ENCODE data around the gene AXDND1.
"Not testable (repeated sequence)": the region's sequence is repeated elsewhere in the genome, so short reads cannot be mapped to it uniquely, and the experiment has no call there.

AXDND1 gene

DNA sequence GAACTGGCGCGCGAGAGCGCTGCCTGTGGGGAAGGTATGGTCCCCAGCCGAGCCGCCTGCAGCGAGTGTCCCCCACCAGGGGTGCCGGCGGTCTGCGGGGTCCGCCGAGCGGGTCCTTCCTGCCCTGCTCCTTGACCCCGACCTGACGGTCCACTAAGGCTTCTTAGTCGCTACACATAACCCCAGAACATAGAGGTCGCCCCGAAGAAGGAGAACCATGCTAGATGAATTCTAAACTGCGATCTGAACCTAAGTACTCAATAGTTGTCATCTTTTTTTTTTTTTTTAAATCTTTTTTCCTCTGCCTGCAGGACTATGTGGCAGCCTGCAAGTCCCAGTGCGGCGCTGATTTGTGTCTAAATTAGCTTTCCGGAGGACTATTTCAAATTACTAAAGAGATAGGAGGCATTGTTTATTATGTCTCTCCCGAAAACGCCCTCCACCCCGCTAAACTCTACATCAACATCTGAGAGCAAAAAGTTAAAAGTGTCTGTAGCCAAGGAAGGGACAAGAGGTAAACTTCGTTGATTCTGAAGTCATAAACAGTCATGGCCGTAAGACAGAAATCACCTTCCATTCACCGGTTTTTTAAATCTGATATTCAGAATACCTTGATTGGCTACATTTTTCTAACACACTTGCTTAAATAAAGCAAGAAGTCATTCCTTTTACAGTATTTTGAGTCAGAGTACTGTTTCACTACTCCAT, 476 bp downstream of the AXDND1 start:
- DNase-seq (ENCODE audit: low read depth): no peak

DNA sequence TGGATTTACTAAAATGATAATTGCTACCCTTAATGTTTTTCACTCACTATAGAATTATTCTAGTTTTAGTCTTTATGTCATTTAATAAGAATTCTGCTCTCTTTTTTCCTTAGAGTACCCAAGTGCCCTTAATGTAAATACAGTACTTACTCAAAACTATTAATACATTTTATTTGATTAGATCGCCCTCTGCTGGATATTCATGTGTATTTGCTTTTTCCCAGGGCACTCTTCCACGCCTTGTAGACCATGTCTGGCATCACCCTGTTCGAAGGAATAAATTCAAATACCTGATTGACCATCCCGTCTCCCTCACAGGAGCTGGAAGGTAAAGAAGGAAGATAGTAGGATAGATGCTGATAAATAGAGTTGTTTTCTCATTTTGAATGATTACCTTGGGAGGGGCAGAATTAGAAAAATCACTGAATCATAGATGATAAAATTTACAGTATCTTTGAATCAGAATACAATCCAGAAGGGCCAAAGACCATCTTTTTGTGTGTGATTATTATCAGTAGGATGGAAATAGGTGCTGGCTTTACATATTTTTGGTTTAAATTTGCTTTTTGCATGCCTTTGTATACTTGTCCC, 4.1 kb downstream of the AXDND1 start:
- no peak for DNase-seq (ENCODE audit: low read depth)

DNA sequence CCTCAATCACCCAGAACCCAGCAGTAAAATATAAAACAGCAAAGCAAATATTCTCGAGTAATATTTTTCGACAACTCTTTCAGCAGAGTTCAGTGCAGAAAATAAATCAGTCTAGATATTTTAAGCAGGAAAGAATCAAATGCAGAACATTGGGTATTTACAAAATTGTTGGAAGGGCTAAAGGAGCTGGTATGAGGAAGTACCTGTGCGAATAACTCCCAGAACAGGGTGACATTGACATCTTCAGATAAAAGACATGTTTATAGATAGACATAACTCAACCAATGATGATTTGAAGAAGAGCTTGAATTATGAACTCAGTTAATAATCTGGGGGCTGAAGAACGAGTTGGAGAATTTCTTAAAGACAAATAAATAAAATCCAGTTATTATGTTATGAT, 6.4 kb downstream of the AXDND1 start:
- DNase-seq (ENCODE audit: low read depth): no peak

DNA sequence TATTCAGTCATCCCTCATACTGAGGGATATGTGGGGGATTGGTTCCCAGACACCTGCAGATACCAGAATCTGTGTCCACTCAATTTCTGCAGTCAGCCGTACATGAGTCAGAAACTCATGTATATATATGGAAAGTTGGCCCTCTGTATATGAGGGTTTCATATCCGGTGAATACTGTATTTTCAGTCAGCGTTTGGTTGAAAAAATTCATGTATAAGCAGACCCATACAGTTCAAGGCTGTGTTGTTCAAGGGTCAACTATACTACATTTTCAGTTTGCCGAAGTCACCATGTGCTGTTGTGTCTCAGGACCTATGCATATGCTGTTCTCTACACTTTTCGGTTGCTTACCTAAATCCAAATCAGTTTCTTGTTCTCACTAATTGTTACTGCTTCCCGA, 10.5 kb downstream of the AXDND1 start:
- no peak for DNase-seq (ENCODE audit: low read depth)

DNA sequence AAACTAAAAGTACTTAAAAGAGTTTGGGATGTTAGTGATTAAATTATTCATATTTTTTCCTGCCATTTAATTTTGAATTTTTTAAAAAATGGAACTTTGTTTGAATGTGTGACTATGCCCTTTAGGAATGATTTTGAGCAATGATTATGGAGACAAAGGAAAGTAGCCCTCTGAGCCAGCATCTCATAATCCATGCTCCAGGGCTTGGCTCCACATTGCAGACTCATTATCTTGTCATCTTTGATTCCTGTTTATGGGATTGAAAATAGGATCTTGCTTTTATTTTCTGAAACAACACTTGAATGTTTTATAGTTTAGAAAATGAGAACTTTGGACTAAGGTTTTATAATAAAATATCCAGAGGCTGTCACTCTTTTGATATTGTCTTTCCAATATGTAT, 14.5 kb downstream of the AXDND1 start:
- DNase-seq (ENCODE audit: low read depth): no peak

DNA sequence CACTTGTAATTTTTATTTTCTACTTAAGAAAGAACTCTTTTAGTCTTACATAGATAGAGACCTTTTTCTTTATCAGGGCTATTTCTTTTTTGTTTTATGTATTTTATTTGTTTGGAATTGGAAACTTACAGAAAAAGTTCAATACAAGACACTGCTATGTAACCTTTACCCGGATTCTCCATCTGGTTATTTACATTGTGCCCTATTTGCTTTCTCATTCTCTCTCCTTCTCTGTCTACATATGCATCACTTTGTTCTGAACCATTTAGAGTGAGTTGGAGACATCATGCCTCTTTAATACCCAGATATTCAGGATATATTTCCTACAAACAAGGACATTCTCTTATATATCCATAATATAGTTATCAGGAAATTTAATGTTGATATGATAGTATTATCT, 18.3 kb downstream of the AXDND1 start:
- DNase-seq (ENCODE audit: low read depth): no peak

DNA sequence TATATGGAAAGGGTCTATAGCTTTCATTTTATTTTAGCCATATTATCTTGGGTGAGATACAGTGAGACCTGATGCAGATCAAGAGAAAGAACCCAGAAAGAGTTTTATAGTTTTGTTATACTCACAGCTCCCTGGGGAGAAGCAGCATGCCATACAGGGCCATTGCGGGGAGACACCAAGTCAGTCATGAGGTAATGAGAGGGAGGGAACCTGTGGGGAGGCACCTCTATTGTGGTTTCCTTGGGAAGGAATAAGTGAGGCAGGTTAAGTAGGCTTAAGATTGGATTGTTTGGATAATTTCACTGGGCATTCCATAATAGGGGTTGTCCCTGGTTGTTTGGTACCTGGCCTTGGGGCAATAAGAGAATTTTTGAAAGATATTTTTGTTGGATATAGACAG, 19.7 kb downstream of the AXDND1 start:
- no peak for DNase-seq (ENCODE audit: low read depth)

DNA sequence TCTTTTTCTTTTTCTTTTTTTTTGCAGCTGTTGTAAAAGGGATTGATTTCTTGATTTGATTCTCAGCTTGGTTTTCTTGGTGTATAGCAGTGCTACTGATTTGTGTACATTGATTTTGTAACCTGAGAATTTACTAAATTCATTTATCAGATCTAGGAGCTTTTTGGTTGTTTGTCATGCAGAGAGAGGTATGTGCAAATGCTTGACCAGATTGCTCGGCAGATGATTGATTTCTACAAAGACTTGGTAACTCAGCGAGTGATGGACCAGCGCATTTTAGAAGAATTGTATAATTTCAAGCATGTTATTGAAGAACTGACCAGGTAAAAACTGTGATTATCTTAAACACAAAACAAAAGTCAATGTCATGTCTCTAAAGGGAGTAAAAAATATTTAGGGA, 27.9 kb downstream of the AXDND1 start:
- DNase-seq (ENCODE audit: low read depth): no peak

DNA sequence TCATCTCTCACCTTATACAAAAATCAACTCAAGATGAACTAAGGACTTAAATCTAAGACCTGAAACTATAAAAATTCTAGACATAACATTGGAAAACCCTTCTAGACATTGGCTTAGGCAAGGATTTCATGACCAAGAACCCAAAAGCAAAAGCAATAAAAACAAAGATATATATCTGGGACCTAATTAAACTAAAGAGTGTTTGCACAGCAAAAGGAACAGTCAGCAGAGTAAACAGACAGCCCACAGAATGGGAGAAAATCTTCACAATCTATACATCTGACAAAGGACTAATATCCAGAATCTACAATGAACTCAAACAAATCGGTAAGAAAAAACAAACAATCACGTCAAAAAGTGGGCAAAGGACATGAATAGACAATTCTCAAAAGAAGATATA, 33.6 kb downstream of the AXDND1 start:
- not testable (repeated sequence) for DNase-seq (ENCODE audit: low read depth)

DNA sequence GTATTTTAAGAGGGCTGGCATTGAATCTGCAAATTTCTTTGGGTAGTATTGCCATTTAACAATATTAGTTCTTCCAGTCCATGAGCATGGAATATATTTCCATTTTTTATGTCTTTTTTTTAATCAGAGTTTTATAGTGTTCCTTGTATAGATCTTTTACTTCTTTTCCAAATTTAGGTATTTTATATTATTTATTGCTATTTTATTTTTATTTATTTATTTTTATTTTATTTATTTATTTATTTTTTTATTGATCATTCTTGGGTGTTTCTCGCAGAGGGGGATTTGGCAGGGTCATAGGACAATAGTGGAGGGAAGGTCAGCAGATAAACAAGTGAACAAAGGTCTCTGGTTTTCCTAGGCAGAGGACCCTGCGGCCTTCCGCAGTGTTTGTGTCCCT, 52.0 kb downstream of the AXDND1 start:
- not testable (repeated sequence) for DNase-seq (ENCODE audit: low read depth)

DNA sequence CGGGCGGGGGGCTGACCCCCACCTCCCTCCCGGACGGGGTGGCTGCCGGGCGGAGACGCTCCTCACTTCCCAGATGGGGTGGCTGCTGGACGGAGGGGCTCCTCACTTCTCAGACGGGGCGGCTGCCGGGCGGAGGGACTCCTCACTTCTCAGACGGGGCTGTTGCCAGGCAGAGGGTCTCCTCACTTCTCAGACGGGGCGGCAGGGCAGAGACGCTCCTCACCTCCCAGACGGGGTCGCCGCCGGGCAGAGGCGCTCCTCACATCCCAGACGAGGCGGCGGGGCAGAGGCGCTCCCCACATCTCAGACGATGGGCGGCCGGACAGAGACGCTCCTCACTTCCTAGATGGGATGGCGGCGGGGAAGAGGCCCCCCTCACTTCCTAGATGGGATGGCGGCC, 52.9 kb downstream of the AXDND1 start:
- DNase-seq (ENCODE audit: low read depth): not testable (repeated sequence)

DNA sequence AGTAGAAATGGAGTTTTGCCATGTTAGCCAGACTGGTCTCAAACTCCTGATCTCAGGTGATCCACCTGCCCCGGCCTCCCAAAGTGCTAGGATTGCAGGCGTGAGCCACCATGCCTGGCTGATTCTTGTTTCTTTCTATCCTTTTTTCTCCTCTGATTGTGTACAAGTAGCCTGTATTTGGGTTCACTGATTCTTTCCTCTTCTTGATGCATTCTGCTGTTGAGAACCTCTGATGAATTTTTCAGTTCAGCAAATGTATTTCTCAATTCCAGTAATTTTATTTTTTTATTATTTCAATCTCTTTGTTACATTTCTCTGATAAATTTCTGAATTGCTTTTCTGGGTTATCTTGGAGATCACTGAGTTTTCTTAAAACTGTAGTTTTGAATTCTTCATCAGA, 58.8 kb downstream of the AXDND1 start:
- no peak for DNase-seq (ENCODE audit: low read depth)

DNA sequence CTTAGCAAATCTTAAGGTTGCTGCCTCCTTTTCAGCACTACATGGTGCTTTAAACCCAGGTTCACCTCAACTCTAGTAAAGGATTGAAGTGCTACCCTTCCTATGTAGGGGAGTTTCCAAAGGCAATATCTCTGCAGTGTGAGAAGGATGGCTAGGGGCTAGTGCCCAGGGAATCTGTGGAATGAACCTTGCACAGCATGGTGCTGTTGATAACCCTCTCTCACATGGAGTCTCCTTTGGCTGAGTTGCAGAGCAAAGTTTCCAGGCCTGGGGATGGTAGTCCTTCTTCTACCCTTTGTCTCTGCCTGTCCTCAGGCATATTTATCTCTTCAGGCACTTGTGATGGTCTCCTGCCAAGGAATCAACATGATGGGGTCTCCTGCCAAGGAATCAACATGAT, 59.4 kb downstream of the AXDND1 start:
- DNase-seq (ENCODE audit: low read depth): no peak

DNA sequence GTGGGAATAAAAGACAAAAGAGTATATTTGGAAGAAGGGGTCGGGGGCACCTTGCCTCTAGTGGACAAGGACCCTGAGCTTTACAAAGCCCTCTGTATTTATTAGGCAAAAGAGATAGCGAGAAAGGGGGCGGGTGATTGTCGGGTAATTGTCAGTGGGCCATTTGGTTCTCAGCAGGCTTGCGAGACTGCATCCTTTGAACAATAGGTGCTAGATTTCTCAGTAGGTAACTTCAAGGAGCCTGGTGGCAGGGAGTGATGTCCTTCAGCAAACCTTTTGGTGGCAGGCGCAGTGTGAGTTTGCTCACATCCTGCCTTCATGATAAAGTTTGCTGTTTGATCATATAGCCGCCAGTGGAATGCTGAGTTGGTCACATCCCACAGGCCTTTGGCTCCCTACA, 71.4 kb downstream of the AXDND1 start:
- DNase-seq (ENCODE audit: low read depth): no peak

DNA sequence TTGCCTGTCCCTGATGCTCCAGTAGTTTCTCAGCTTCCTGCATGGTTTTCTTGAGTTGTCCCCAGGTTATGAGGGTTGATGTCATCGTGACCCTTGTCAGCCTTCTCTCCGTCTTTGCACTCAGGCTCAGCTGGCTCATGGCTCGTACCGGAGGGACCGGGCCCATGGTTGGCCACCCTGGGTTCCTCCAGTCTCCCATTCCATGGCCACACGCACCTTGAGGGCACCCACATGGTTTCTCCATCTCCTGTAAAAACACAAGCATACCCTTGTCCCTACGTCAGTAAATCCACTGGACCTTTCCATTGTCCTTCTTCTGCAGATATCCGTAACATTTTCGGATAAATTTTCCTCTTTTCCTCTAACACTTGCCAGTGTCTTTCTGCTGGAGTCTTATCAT, 73.9 kb downstream of the AXDND1 start:
- DNase-seq (ENCODE audit: low read depth): not testable (repeated sequence)

DNA sequence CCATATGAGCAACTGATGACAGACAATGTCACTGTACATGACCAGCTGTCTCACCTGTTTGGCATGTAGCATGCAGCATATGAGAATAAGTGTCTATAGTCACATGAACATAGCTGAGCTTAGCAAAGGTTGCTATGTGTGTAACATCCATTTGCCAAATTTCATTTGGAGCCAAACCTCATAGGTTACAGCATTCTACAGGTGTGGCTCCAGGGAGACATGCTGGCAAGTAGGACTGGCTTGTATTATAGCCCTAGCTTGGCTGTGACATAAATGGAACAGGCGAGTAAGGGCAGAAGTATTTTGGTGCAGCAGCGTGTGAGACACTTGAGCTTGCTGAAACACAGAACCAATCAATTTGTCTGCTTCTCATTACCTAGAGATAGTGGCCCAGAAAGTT, 74.5 kb downstream of the AXDND1 start:
- DNase-seq (ENCODE audit: low read depth): not testable (repeated sequence)

DNA sequence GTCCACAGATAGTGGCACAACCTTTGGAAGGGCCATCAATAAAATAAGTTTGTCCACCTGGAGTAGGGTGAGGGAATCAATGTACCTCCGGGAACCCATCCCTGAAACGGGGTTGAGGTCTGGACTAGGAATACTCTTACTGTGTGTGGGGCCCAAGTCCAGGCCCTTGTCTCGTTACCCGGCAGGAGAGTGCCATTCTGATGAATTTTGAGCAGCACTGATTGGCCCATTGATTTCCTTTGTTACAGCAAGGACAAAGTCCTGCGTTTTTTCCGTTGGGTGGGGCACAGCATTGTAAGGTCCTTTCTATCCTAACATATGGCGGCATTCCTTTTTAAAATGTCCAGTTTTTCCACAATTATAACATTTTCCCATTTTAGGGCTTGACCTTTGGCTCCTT, 75.2 kb downstream of the AXDND1 start:
- DNase-seq (ENCODE audit: low read depth): no peak

DNA sequence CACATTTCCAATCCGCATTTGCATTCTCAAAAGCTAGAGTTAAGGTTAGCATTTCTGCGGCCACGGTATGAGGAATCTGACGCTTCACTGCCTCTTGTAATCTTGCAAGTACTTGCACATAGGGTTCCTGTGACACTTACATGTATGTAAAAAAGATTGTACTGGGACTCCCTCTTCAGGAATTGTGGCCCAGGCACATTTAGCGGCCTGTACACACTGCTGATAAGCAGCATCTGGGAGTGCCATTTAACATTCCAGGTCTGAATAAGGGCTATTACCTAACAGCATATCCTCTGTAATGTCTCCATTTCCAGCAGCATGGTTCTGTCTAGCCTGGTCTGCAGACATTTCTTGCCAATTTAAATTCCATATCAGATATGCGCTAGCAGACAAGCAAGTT, 75.7 kb downstream of the AXDND1 start:
- DNase-seq (ENCODE audit: low read depth): no peak

DNA sequence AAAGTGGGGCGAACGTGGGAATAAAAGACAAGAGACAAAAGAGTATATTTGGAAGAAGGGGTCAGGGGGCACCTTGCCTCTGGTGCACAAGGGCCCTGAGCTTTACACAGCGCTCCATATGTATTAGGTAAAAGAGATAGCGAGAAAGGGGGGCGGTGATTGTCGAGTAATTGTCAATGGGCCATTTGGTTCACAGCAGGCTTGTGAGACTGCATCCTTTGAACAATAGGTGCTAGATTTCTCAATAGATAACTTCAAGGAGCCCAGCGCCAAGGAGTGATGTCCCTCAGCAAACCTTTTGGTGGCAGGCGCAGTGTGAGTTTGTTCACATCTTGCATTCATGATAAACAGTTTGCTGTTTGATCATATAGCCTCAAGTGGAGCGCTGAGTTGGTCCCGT, 77.1 kb downstream of the AXDND1 start:
- DNase-seq (ENCODE audit: low read depth): not testable (repeated sequence)

DNA sequence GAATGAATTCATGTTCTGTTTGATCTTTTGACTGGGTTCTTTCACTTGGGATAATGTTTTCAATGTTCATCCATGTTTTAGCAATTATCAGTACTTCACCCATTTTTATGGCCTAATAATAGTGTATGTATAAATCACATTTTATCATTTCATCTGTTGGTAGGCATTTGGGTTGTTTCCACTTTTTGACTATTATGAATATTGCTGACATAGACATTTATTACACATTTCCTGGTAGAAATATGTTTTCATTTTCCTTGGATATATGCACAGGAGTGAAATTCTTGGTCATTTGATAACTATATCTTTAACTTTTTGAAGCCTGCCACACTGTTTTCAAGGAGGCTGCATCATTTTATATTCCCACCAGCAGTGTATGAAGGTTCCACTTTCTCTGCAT, 79.8 kb downstream of the AXDND1 start:
- DNase-seq (ENCODE audit: low read depth): no peak

DNA sequence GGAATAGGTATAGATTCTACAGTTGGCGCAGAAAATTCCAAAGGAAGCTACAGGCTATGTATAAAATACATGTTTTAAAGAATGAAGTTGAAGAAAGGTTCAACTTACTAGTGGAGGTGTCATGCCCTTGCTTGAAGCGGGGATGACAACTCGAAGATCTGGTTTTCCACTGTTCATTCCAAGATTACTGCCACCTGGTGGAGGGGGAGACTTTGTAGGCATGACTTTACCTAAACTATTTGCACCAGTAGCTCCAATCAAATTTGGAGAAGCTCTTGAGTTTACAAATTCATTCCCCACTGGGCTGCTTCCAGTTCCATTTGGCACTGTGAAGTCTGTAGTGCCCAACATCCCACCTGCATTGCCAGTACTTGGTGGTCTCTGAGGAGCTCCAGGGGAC, 81.7 kb downstream of the AXDND1 start:
- no peak for DNase-seq (ENCODE audit: low read depth)

DNA sequence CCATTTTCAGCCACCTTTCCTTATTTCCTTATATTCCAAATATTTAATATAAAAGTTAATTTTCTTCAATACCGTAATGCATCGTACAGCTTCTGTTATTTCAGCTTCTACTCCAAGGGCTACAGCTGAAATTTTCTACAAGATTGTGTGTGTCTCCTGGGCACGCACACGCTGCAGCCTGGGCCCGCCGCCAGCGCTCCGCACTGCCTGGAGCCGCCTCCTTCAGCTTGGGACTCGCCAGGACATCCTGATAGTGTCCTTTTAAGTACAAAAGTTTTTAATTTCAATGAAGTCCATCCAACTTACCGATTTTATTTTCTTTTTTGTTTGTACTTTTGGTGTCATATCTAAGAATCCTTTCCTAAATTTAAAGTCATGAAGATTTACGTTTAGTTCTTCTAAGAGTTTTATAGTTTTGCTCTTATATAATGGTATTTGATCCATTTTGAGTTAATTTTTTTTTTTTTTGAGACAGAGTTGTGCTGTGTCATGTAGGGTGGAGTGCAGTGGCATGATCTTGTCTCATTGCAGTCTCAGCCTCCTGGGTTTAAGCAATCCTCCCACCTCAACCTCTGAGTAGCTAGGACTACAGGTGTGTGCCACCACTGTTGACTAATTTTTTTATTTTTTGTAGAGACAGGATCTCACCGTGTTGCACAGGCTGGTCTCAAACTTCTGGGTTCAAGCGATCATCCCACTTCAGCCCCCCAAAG, 82.8 kb downstream of the AXDND1 start:
- no peak for DNase-seq (ENCODE audit: low read depth)

DNA sequence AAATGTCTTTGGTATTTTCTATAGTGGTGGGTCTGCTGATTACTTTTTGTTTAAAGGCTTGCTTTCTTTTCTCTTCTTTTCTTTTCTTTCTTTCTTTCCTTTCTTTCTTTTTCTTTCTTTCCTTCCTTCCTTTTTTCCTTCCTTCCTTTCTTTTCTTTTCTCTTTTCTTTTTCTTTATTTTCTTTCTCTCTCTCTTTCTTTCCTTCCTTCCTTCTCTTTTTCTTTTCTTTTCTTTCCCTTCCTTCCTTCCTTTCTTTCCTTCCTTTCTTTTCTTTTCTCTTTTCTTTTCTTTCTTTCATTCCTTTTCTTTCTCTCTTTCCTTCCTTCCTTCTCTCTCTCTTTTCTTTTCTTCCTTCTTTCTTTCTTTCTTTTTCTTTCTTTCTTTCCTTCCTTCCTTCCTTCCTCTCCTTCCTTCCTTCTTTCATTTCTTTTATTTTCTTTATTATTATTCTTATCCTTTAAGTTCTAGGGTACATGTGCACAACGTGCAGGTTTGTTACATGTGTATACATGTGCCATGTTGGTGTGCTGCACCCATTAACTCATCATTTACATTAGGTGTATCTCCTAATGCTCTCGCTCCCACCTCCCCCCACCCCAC, 93.9 kb downstream of the AXDND1 start:
- DNase-seq (ENCODE audit: low read depth): not testable (repeated sequence)

All from stimulated activated CD8-positive, alpha-beta memory T cell treated with anti-CD3 and anti-CD28 coated beads, Interleukin-15, amount 100 ng/mL, for 1 hour (primary cell).